ENCODE results near the gene PLB1. TPM values are rescaled to one million over a fixed set of nuclear protein-coding genes. Genes with fewer than 3 reads are reported as not detected.

The PLB1 gene
- total RNA-seq, 1 experiment from 2014 or later = 1.4 TPM

GRCh38 chr2:28565033-28565432 is 69.2 kb downstream of the PLB1 start:
- no peak for DNase-seq (ENCODE audit: low read depth)

- DNase-seq (ENCODE audit: low read depth) = no peak
Observed at GRCh38 chr2:28565720-28566295, 69.9 kb downstream of the PLB1 start.

- peak; percentile 79 for DNase-seq (ENCODE audit: low read depth)
Observed at GRCh38 chr2:28566521-28567041, 70.7 kb downstream of the PLB1 start.

- DNase-seq (ENCODE audit: low read depth) = peak; percentile 39
Observed at GRCh38 chr2:28567061-28567471, 71.2 kb downstream of the PLB1 start.

GRCh38 chr2:28568036-28568435 is 72.2 kb downstream of the PLB1 start:
- DNase-seq (ENCODE audit: low read depth) = no peak

GRCh38 chr2:28568533-28568932 is 72.7 kb downstream of the PLB1 start:
- no peak for DNase-seq (ENCODE audit: low read depth)

- DNase-seq (ENCODE audit: low read depth) = no peak
Observed at GRCh38 chr2:28570431-28570830, 74.6 kb downstream of the PLB1 start.

- no peak for DNase-seq (ENCODE audit: low read depth)
Observed at GRCh38 chr2:28576714-28577113, 80.9 kb downstream of the PLB1 start.

- DNase-seq (ENCODE audit: low read depth) = no peak
Observed at GRCh38 chr2:28577791-28578680, 82.2 kb downstream of the PLB1 start.

GRCh38 chr2:28578774-28579173 is 82.9 kb downstream of the PLB1 start:
- no peak for DNase-seq (ENCODE audit: low read depth)

- DNase-seq (ENCODE audit: low read depth) = no peak
Observed at GRCh38 chr2:28579606-28580005, 83.7 kb downstream of the PLB1 start.

- peak; percentile 33 for DNase-seq (ENCODE audit: low read depth)
Observed at GRCh38 chr2:28580078-28580477, 84.2 kb downstream of the PLB1 start.

- no peak for DNase-seq (ENCODE audit: low read depth)
Observed at GRCh38 chr2:28581312-28581711, 85.5 kb downstream of the PLB1 start.

- no peak for DNase-seq (ENCODE audit: low read depth)
Observed at GRCh38 chr2:28582152-28582551, 86.3 kb downstream of the PLB1 start.

- DNase-seq (ENCODE audit: low read depth) = no peak
Observed at GRCh38 chr2:28582595-28582994, 86.7 kb downstream of the PLB1 start.

- DNase-seq (ENCODE audit: low read depth) = peak; percentile 99
Observed at GRCh38 chr2:28583899-28584553, 88.2 kb downstream of the PLB1 start.

GRCh38 chr2:28586867-28587266 is 91.0 kb downstream of the PLB1 start:
- DNase-seq (ENCODE audit: low read depth) = no peak

GRCh38 chr2:28587526-28588291 is 91.8 kb downstream of the PLB1 start:
- DNase-seq (ENCODE audit: low read depth) = peak; percentile 61

GRCh38 chr2:28588292-28588670 is 92.4 kb downstream of the PLB1 start:
- peak; percentile 52 for DNase-seq (ENCODE audit: low read depth)

- no peak for DNase-seq (ENCODE audit: low read depth)
Observed at GRCh38 chr2:28589746-28590463, 94.0 kb downstream of the PLB1 start.
